ENCODE results near the gene KRT74.

The KRT74 gene

GRCh38 chr12:52573306-52573705 lies 337 bp downstream of the KRT74 start:
- DNase-seq (ENCODE audit: low read depth), result no peak

- no peak for DNase-seq (ENCODE audit: low read depth)
Observed at GRCh38 chr12:52570511-52570910, 3.1 kb downstream of the KRT74 start.

GRCh38 chr12:52568111-52568510 lies 5.5 kb downstream of the KRT74 start:
- no peak for DNase-seq (ENCODE audit: low read depth)

- no peak for DNase-seq (ENCODE audit: low read depth)
Observed at GRCh38 chr12:52566847-52567291, 6.8 kb downstream of the KRT74 start.

- DNase-seq (ENCODE audit: low read depth), result no peak
Observed at GRCh38 chr12:52564582-52564981, 9.1 kb downstream of the KRT74 start.

GRCh38 chr12:52561880-52562449 lies 11.7 kb downstream of the KRT74 start:
- no peak for DNase-seq (ENCODE audit: low read depth)

GRCh38 chr12:52559979-52560378 lies 13.7 kb downstream of the KRT74 start:
- no peak for DNase-seq (ENCODE audit: low read depth)

- no peak for DNase-seq (ENCODE audit: low read depth)
Observed at GRCh38 chr12:52558781-52559445, 14.7 kb downstream of the KRT74 start.

GRCh38 chr12:52557476-52557875 lies 16.2 kb downstream of the KRT74 start:
- no peak for DNase-seq (ENCODE audit: low read depth)

- no peak for DNase-seq (ENCODE audit: low read depth)
Observed at GRCh38 chr12:52555577-52555976, 18.1 kb downstream of the KRT74 start.

- no peak for DNase-seq (ENCODE audit: low read depth)
Observed at GRCh38 chr12:52552681-52553195, 20.9 kb downstream of the KRT74 start, which contains the start of gene KRT71. Gene KRT71 (minus strand): TSS chr12:52553145. CDS start chr12:52553077, 68 bp downstream.

GRCh38 chr12:52552055-52552454 lies 21.6 kb downstream of the KRT74 start:
- no peak for DNase-seq (ENCODE audit: low read depth)

- DNase-seq (ENCODE audit: low read depth), result no peak
Observed at GRCh38 chr12:52551216-52551865, 22.3 kb downstream of the KRT74 start.

- no peak for DNase-seq (ENCODE audit: low read depth)
Observed at GRCh38 chr12:52546126-52546525, 27.5 kb downstream of the KRT74 start.

- DNase-seq (ENCODE audit: low read depth), result no peak
Observed at GRCh38 chr12:52543985-52544883, 29.4 kb downstream of the KRT74 start.

- DNase-seq (ENCODE audit: low read depth), result no peak
Observed at GRCh38 chr12:52542785-52543318, 30.8 kb downstream of the KRT74 start.

- DNase-seq (ENCODE audit: low read depth), result no peak
Observed at GRCh38 chr12:52542157-52542556, 31.5 kb downstream of the KRT74 start.

GRCh38 chr12:52541709-52542108 lies 31.9 kb downstream of the KRT74 start:
- no peak for DNase-seq (ENCODE audit: low read depth)

GRCh38 chr12:52540531-52540930 lies 33.1 kb downstream of the KRT74 start:
- no peak for DNase-seq (ENCODE audit: low read depth)

GRCh38 chr12:52539821-52540173 lies 33.8 kb downstream of the KRT74 start:
- DNase-seq (ENCODE audit: low read depth), result no peak

GRCh38 chr12:52539083-52539820 lies 34.4 kb downstream of the KRT74 start:
- peak; percentile 56 for DNase-seq (ENCODE audit: low read depth)

Data from fibroblast of gingiva (primary cell).